Measurements from ENCODE around the gene GNA12. TPM values are rescaled to one million over a fixed set of nuclear protein-coding genes. Genes with fewer than 3 reads are reported as not detected.
A peak's percentile ranks its signal among the peaks of the same experiment; 100 is the strongest.
"Not testable (repeated sequence)": the region's sequence is repeated elsewhere in the genome, so short reads cannot be mapped to it uniquely, and the experiment has no call there.

Gene GNA12
- total and polyA plus RNA-seq, 4 experiments from 2014 or later: 4.4 to 16.6 (median 12.6) TPM

DNA sequence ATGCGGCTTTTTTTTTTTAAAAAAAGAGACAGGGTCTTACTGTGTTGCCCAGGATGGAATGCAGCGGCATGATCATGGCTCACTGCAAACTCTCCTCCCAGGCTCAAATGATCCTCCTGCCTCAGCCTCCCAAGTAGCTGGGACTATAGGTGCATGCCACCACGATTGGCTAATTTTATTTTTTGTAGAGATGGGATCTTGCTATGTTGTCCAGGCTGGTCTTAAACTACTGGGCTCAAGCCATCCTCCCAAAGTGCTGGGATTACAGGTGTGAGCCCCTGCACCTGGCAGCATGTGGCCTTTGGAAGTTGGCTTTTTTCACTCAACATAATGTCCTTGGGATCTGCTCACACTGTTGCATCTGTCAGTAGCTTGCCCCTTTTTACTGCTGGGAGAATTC, 91.0 kb downstream of the GNA12 start:
- Mint-ChIP-seq H3K9me3 (peaks cover 0 to 4% (median 0%) of the 10 kb centered on the region in 8 donors), H3K27me3 (no peaks in the 10 kb centered on the region), H3K27ac (no peak overlapping the region), H3K36me3 (peaks cover 13 to 26% of the 10 kb centered on the region in 2 donors), H3K4me3 (no peak overlapping the region), H3K4me1 (peaks cover 9 to 11% (median 10%) of the 10 kb centered on the region in 4 donors)
- ChIA-PET CTCF (ENCODE audit: partially characterized antibody) (no interaction called here), POLR2A (ENCODE audit: partially characterized antibody) (no interaction called here)
- H3K4me1 ChIP-seq (ENCODE audit: insufficient read depth, low read length): peaks cover 8% of the 10 kb centered on the region
- H3K27ac ChIP-seq (ENCODE audit: low read depth, low read length): no peak overlapping the region
- no peak overlapping the region for H3K4me3 ChIP-seq (ENCODE audit: low read length in 2 of 2)
- no peaks in the 10 kb centered on the region for H3K27me3 ChIP-seq (ENCODE audit: insufficient read depth, low read length)
- intact Hi-C loops (cut with micrococcal nuclease): no loop called here
- H3K36me3 ChIP-seq (ENCODE audit: insufficient read depth, low read length): no peaks in the 10 kb centered on the region
- no peaks in the 10 kb centered on the region for H3K9me3 ChIP-seq (ENCODE audit: control insufficient read depth in 1 of 2, low read length in 2 of 2)
- DNase-seq: no peak

GRCh38 chr7:2751086-2751485, 93.0 kb downstream of the GNA12 start:
- peak overlapping the region in 1 of 7 donors; percentile 12 for H3K27ac Mint-ChIP-seq

DNA sequence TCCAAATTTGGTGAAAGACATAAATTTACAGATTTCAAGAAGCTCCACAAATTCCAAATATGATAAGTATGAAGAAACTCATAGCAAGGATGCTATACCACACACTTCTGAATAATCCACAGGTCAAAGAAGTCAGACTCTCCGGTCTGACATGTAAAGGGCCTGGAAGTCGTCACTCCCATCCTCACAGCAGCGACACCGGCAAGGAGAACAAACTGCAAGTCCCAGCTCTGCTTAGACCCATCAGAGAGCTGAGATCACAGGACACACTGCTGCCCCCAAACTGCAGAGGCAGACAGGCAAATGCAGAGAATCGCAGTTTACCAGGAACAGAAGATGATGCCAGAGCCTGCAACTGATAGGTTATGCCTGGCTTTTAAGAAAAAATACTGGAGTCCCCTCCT, 94.1 kb downstream of the GNA12 start:
- H3K27ac ChIP-seq (ENCODE audit: low read depth, low read length): no peak overlapping the region
- Mint-ChIP-seq H3K9me3 (peaks cover 0 to 4% (median 0%) of the 10 kb centered on the region in 8 donors), H3K4me1 (peaks cover 0 to 8% (median 4%) of the 10 kb centered on the region in 4 donors), H3K27me3 (no peaks in the 10 kb centered on the region), H3K36me3 (peaks cover 2 to 9% of the 10 kb centered on the region in 2 donors), H3K27ac (no peak overlapping the region), H3K4me3 (no peak overlapping the region)
- ChIA-PET CTCF (ENCODE audit: partially characterized antibody) (no interaction called here), POLR2A (ENCODE audit: partially characterized antibody) (no interaction called here)
- intact Hi-C loops (cut with micrococcal nuclease): no loop called here
- no peaks in the 10 kb centered on the region for H3K36me3 ChIP-seq (ENCODE audit: insufficient read depth, low read length)
- H3K9me3 ChIP-seq (ENCODE audit: control insufficient read depth in 1 of 2, low read length in 2 of 2): no peaks in the 10 kb centered on the region
- no peaks in the 10 kb centered on the region for H3K27me3 ChIP-seq (ENCODE audit: insufficient read depth, low read length)
- H3K4me3 ChIP-seq (ENCODE audit: low read length in 2 of 2): no peak overlapping the region
- no peaks in the 10 kb centered on the region for H3K4me1 ChIP-seq (ENCODE audit: insufficient read depth, low read length)
- DNase-seq: no peak

More at GRCh38 chr7:2751086-2751485, 93.0 kb downstream of the GNA12 start:
- H3K4me1 Mint-ChIP-seq: peaks cover 0 to 5% (median 4%) of the 10 kb centered on the region in 4 donors
- ChIA-PET POLR2A (ENCODE audit: partially characterized antibody) (no interaction called here), CTCF (ENCODE audit: partially characterized antibody) (interaction anchor here (0.8 kb wide), 2 partner anchors 41 to 82 kb away, joined by 3 read pairs; no protein-coding TSS in a partner anchor)
- no peak overlapping the region for H3K4me3 Mint-ChIP-seq
- no peak overlapping the region for H3K27ac ChIP-seq (ENCODE audit: low read depth, low read length)
- H3K9me3 ChIP-seq (ENCODE audit: control insufficient read depth in 1 of 2, low read length in 2 of 2): no peaks in the 10 kb centered on the region
- H3K9me3 Mint-ChIP-seq: peaks cover 0 to 4% (median 0%) of the 10 kb centered on the region in 8 donors
- no peaks in the 10 kb centered on the region for H3K27me3 Mint-ChIP-seq
- no peak overlapping the region for H3K4me3 ChIP-seq (ENCODE audit: low read length in 2 of 2)
- peaks cover 9 to 18% of the 10 kb centered on the region in 2 donors for H3K36me3 Mint-ChIP-seq
- DNase-seq: no peak
- no peaks in the 10 kb centered on the region for H3K4me1 ChIP-seq (ENCODE audit: insufficient read depth, low read length)
- intact Hi-C loops (cut with micrococcal nuclease): no loop called here
- H3K27me3 ChIP-seq (ENCODE audit: insufficient read depth, low read length): no peaks in the 10 kb centered on the region
- H3K36me3 ChIP-seq (ENCODE audit: insufficient read depth, low read length): no peaks in the 10 kb centered on the region

GRCh38 chr7:2748684-2749083, 95.4 kb downstream of the GNA12 start:
- DNase-seq; intact Hi-C loops (cut with micrococcal nuclease); H3K27ac ChIP-seq (ENCODE audit: low read depth, low read length); H3K9me3 ChIP-seq (ENCODE audit: control insufficient read depth in 1 of 2, low read length in 2 of 2); CTCF ChIA-PET (ENCODE audit: partially characterized antibody); POLR2A ChIA-PET (ENCODE audit: partially characterized antibody); H3K27ac Mint-ChIP-seq; H3K4me3 Mint-ChIP-seq; H3K36me3 Mint-ChIP-seq; H3K27me3 Mint-ChIP-seq; H3K4me1 ChIP-seq (ENCODE audit: insufficient read depth, low read length); H3K36me3 ChIP-seq (ENCODE audit: insufficient read depth, low read length); H3K4me1 Mint-ChIP-seq; H3K4me3 ChIP-seq (ENCODE audit: low read length in 2 of 2); H3K27me3 ChIP-seq (ENCODE audit: insufficient read depth, low read length); H3K9me3 Mint-ChIP-seq: not testable (repeated sequence)

GRCh38 chr7:2743523-2744185, 100.5 kb downstream of the GNA12 start:
- CTCF ChIA-PET (ENCODE audit: partially characterized antibody); H3K4me3 ChIP-seq (ENCODE audit: low read length in 2 of 2); H3K27me3 ChIP-seq (ENCODE audit: insufficient read depth, low read length); H3K27ac ChIP-seq (ENCODE audit: low read depth, low read length); H3K9me3 ChIP-seq (ENCODE audit: control insufficient read depth in 1 of 2, low read length in 2 of 2); intact Hi-C loops (cut with micrococcal nuclease); H3K4me1 ChIP-seq (ENCODE audit: insufficient read depth, low read length); H3K36me3 ChIP-seq (ENCODE audit: insufficient read depth, low read length); DNase-seq; H3K27ac Mint-ChIP-seq; H3K9me3 Mint-ChIP-seq; POLR2A ChIA-PET (ENCODE audit: partially characterized antibody); H3K4me1 Mint-ChIP-seq; H3K36me3 Mint-ChIP-seq; H3K27me3 Mint-ChIP-seq: not testable (repeated sequence)
- peak overlapping the region in 1 of 8 donors; percentile 26 for H3K4me3 Mint-ChIP-seq

DNA sequence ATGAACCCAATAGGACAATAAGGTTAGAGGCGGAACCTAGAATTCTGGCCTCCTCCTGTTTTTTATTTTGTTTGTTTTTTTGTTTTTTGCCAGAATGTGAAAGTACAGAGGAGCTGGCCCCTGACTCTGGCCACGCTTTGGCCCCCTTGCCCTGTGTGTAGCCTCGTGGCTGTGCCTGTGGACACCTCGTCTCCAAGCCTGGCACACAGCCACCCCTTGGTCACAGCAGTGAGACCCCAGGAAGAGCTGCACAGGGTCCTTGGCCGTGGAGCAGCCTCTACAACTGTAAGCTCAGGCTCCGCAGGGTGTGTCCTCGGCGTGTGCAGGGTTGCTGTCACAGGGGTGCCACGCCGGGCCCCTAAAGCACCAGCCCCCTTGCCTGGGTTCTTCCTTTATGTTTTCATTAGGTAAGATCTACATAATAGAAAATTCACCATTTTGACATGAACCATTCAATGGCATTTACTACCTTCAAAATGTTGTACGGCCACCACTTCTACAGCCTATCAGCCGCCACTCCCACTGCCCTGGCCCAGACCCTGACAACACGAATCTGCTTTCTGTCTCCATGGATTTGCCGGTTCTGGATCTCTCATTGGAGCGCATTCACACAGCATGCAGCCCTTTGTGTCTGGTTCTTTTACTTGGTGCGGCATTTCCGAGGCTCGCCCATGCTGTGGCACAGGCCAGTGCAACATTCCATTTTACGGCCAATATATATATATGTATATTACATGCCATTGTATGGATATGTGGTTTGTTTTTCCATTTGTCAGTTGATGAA, 105.2 kb downstream of the GNA12 start:
- no peak for DNase-seq
- ChIA-PET CTCF (ENCODE audit: partially characterized antibody) (interaction anchor here (1.1 kb wide), 1 partner anchor 29 kb away, joined by 3 read pairs; no protein-coding TSS in a partner anchor), POLR2A (ENCODE audit: partially characterized antibody) (no interaction called here)
- Histone ChIP-seq H3K4me3 (ENCODE audit: low read length in 2 of 2) (no peak overlapping the region), H3K4me1 (ENCODE audit: insufficient read depth, low read length) (no peaks in the 10 kb centered on the region), H3K27ac (ENCODE audit: low read depth, low read length) (no peak overlapping the region), H3K9me3 (ENCODE audit: control insufficient read depth in 1 of 2, low read length in 2 of 2) (no peaks in the 10 kb centered on the region), H3K36me3 (ENCODE audit: insufficient read depth, low read length) (no peaks in the 10 kb centered on the region), H3K27me3 (ENCODE audit: insufficient read depth, low read length) (no peaks in the 10 kb centered on the region)
- Mint-ChIP-seq H3K4me1 (peaks cover 0 to 4% (median 3%) of the 10 kb centered on the region in 4 donors), H3K4me3 (no peak overlapping the region), H3K27me3 (no peaks in the 10 kb centered on the region), H3K9me3 (no peaks in the 10 kb centered on the region), H3K27ac (no peak overlapping the region), H3K36me3 (peaks cover 4 to 10% of the 10 kb centered on the region in 2 donors)
- intact Hi-C loops (cut with micrococcal nuclease): no loop called here

DNA sequence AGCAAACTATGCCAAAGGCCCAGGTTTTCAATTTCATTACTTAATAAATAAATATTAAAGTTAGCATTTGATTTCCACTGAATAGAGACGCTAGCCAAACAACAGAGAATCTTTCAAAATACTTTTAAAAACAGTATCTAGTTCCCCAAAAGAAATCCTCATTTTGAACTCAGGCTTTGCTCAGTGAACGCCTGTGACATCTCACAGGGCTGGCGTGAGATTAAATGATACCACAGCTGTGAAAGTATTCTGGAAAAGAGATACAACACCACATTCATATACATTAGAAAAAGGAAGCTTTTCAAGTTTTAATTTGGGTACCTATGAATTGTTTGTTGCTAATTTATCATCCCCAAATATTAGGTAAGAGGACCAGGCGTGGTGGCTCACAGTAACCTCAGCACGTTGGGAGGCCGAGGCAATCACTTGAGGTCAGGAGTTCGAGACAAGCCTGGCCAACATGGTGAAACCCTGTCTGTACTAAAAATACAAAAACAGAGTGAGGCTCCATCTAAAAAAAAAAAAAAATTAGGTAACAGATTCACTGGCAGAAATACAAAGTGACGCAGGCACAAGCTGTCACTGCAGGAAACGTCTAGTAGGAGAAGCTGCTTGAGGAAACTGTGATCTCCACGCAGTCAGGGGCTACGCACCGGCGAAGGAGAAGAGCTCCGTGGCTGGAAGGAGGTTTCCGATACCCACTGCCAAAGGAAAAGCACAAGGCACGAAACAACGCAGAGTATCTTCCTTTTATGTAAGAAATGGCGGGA, 106.2 kb downstream of the GNA12 start:
- H3K27ac Mint-ChIP-seq: no peak overlapping the region
- CTCF ChIA-PET (ENCODE audit: partially characterized antibody): interaction anchor here (1.7 kb wide), 1 partner anchor 9 kb away, joined by 5 read pairs; no protein-coding TSS in a partner anchor
- Histone ChIP-seq H3K4me3 (ENCODE audit: low read length in 2 of 2) (no peak overlapping the region), H3K36me3 (ENCODE audit: insufficient read depth, low read length) (no peaks in the 10 kb centered on the region), H3K27me3 (ENCODE audit: insufficient read depth, low read length) (no peaks in the 10 kb centered on the region), H3K27ac (ENCODE audit: low read depth, low read length) (no peak overlapping the region), H3K9me3 (ENCODE audit: control insufficient read depth in 1 of 2, low read length in 2 of 2) (no peaks in the 10 kb centered on the region), H3K4me1 (ENCODE audit: insufficient read depth, low read length) (no peaks in the 10 kb centered on the region)
- H3K4me1 Mint-ChIP-seq: peaks cover 0 to 5% (median 3%) of the 10 kb centered on the region in 4 donors
- no peak overlapping the region for H3K4me3 Mint-ChIP-seq
- H3K27me3 Mint-ChIP-seq: no peaks in the 10 kb centered on the region
- POLR2A ChIA-PET (ENCODE audit: partially characterized antibody): no interaction called here
- intact Hi-C loops (cut with micrococcal nuclease): no loop called here
- no peaks in the 10 kb centered on the region for H3K9me3 Mint-ChIP-seq
- H3K36me3 Mint-ChIP-seq: peaks cover 8 to 17% of the 10 kb centered on the region in 2 donors
- DNase-seq: no peak
